Fibroblast of mammary gland (primary cell): ENCODE data around the gene ADAMTS13.
A peak's percentile ranks its signal among the peaks of the same experiment; 100 is the strongest.

Experiments
- DNase-seq: peaks from one replicate; pipeline ENCODE4 v3.0.0-alpha.2; 2010; ENCODE audit warnings: low read depth
- H3K4me3 ChIP-seq: 2 replicates; pipeline ENCODE4 v1.5.1; 2011; ENCODE audit warnings: low read depth, mild to moderate bottlenecking, low read length, moderate library complexity; ENCODE audit not compliant: control insufficient read depth
- CTCF ChIP-seq: conservative IDR thresholded peaks from 2 replicates; pipeline ENCODE4 v1.5.1; 2011; ENCODE audit warnings: low read depth, low read length, inconsistent platforms; ENCODE audit not compliant: control insufficient read depth, insufficient read depth

Gene ADAMTS13

GRCh38 chr9:133430244-133430643 is 8.1 kb downstream of the ADAMTS13 start:
- TF ChIP-seq CTCF, result no peak
- DNase-seq, result no peak
- no peak overlapping the region for H3K4me3 ChIP-seq

GRCh38 chr9:133433351-133433843 is 11.2 kb downstream of the ADAMTS13 start:
- DNase-seq, result no peak
- no peak overlapping the region for H3K4me3 ChIP-seq
- TF ChIP-seq CTCF, result no peak

- DNase-seq, result no peak
- no peak overlapping the region for H3K4me3 ChIP-seq
- no peak for TF ChIP-seq CTCF
These were observed 14.5 kb downstream of the ADAMTS13 start for GRCh38 chr9:133436681-133437080.

- no peak overlapping the region for H3K4me3 ChIP-seq
- DNase-seq, result no peak
- peak; percentile 24 for TF ChIP-seq CTCF
These were observed 15.8 kb downstream of the ADAMTS13 start for GRCh38 chr9:133437753-133438531.

GRCh38 chr9:133439337-133439736 is 17.2 kb downstream of the ADAMTS13 start:
- H3K4me3 ChIP-seq, result no peak overlapping the region
- no peak for TF ChIP-seq CTCF
- no peak for DNase-seq

- no peak for DNase-seq
- H3K4me3 ChIP-seq, result no peak overlapping the region
- no peak for TF ChIP-seq CTCF
These were observed 18.7 kb downstream of the ADAMTS13 start for GRCh38 chr9:133440874-133441273.
